ENCODE results near the gene MED6.

MED6 gene

DNA sequence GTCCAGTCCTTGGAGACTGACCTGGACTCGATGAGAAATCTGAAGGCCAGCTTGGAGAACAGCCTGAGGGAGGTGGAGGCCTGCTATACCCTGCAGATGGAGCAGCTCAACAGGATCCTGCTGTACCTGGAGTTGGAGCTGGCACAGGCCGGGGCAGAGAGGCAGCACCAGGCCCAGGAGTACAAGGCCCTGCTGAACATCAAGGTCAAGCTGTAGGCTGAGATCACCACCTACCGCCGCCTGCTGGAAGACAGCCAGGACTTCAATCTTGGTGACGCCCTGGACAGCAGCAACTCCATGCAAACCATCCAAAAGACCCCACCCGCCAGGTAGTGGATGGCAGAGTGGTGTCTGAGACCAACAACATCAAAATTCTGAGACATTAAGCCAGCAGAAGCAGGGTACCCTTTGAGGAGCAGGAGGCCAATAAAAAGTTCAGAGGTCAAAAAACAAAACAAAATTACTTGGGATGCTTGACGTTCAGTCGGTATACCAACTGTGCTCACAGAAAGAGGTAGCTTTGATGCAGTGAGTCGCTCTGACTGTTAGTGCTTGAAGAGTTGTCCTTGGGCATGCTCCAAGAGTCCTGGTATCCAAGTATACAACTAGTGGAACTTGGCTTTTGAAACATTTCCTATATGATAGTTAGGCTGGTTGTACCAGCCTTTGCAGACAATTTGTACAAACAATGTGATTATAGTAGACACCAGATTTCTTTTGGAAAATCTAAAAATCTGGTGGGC, 4.8 kb downstream of the MED6 start:
- DNase-seq = no peak

- DNase-seq = no peak
Measured at GRCh38 chr14:70594461-70594860, 6.0 kb downstream of the MED6 start.

DNA sequence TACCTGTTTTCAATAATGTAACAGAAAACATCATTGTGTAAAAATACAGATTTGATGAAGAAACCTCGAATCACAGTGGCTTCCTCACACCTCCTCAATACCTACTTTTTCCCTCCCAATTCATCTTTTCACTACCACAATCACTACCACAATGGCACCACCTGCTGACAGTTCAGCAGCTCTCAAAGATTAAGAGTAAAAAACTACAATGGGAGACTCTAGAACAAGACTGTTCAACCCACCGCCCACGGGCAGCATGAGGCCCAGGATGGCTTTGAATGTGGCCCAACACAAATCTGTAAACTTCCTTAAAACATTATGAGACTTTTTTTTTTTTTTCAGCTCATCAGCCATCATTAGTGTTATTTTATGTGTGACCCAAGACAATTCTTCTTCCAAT, 15.2 kb downstream of the MED6 start:
- DNase-seq = no peak

- no peak for DNase-seq
Measured at GRCh38 chr14:70576891-70577290, 23.6 kb downstream of the MED6 start.

GRCh38 chr14:70573050-70573449, 27.4 kb downstream of the MED6 start:
- DNase-seq = no peak

DNA sequence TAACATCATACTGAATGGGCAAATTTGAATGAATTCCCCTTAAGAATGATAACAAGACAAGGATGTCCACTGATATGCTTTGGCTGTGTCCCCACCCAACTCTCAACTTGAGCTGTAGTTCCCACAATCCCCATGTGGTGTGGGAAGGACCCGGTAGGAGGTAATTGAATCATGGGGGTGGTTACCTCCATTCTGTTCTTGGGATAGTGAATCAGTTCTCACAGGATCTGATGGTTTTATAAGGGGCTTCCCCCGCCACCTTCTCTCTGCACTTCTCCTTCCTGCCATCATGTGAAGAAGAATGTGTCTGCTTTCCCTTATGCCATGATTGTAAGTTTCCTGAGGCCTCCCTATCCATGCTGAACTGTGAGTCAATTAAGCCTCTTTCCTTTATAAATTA, 29.3 kb downstream of the MED6 start:
- no peak for DNase-seq

DNA sequence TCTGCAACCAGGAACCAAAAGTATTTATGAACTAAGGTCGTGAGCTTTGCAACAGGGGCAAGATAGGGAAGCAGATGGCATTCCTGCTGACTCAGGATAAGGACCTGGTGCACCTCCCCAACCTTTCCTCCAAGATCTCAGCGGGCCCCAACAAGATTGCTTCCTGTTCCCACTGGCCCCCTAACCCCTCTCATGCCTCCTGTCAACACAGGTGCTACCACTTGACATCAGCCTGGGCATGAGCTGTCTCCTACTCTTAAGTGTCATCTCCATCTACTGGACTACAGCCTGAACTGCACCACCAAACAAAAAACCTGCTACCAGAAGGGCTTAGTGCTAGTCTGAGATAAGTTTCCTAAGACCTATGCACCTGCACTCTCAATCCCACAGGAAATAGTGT, 32.7 kb downstream of the MED6 start:
- DNase-seq = no peak

DNA sequence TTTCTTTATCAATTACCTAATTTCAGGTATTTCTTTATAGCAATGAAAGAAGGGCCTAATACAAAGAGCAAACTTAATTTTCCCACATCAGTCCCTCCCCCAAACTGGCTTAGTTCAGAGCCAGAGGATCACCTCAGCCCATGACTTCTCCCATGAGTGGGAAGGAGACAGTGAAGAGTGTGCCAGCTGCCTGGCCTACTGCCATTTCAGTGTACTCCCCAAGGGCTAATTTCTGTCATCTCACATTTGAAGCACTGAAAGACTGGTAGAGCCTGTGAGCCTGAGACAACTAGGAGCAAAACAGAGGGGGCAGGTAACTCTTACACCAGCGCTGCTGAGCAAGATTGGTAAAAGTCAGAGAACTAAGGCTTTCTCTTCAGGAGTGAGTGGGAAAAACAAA, 36.6 kb downstream of the MED6 start:
- DNase-seq = no peak

GRCh38 chr14:70563417-70563816, 37.0 kb downstream of the MED6 start:
- no peak for DNase-seq

DNA sequence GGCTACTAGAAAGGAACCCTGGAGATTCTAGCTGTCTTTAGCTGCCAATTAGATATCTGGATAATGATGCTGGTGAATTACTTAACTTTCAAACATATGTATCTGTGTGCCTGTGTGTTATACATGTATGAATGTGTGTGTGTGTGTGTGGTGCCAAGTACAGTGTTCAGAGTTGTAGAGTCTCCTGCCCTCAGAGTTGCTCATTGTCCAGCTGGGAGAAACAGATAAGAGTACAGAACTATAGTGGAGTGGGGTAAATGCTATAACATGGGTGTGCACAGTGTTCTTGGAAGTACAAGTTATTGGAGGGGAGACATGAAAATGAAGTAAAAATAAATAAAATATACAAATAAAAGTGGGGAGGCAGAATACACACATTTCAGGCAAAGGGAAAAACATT, 42.1 kb downstream of the MED6 start:
- no peak for DNase-seq

- no peak for DNase-seq
Measured at GRCh38 chr14:70555890-70556289, 44.6 kb downstream of the MED6 start.

GRCh38 chr14:70538087-70538486, 62.4 kb downstream of the MED6 start:
- DNase-seq = no peak

GRCh38 chr14:70536830-70537229, 63.6 kb downstream of the MED6 start:
- DNase-seq = no peak

- DNase-seq = no peak
Measured at GRCh38 chr14:70534904-70535303, 65.6 kb downstream of the MED6 start, which contains the start of gene ADAM20. TSS of gene ADAM20 (minus strand) at chr14:70535004. CDS start at chr14:70524757, 10,247 bp downstream.

Measured in activated gamma-delta T cell (primary cell).